ENCODE results near the gene CHST5.

- TF ChIP-seq CTCF (CRISPR knock-in tag; IDR thresholded peaks at IDR 0.05) (no peak), MLLT10 (CRISPR knock-in tag; IDR thresholded peaks at IDR 0.05) (no peak), ZNF430 (CRISPR knock-in tag; IDR thresholded peaks at IDR 0.05) (no peak), HIC2 (CRISPR knock-in tag; IDR thresholded peaks at IDR 0.05; ENCODE audit: low read depth) (no peak), RBAK (CRISPR knock-in tag; IDR thresholded peaks at IDR 0.05) (no peak)
These were observed 10.4 kb upstream of the CHST5 start for GRCh38 chr16:75546293-75546692.

Data from HepG2 (cell line).